ENCODE measurements around the gene CFAP46. TPM values are rescaled to one million over a fixed set of nuclear protein-coding genes. Genes with fewer than 3 reads are reported as not detected.

The CFAP46 gene
- total and polyA plus RNA-seq, 2 of the 8 experiments (the other 6 are each of a cell fraction or from before 2014, with no cell fraction given): 2.6 to 4.8 TPM

GRCh38 chr10:132912713-132913558 lies 29.4 kb downstream of the CFAP46 start:
- no peak overlapping the region for H3K4me3 ChIP-seq (ENCODE audit: extremely low read depth in 1 of 4, insufficient read depth in 2 of 4, low read depth in 3 of 4, low read length in 4 of 4)
- peak; percentile 51 to 80 for DNase-seq (ENCODE audit: low read depth in 1 of 2, low spot score in 2 of 2)
- H3K79me1 ChIP-seq (ENCODE audit: low read depth, low read length): no peaks in the 10 kb centered on the region
- peak overlapping the region in 1 of 2 experiments; percentile 22; a peak in 2 of 4 replicates for H3K4me2 ChIP-seq (ENCODE audit: insufficient read depth in 1 of 2, low read depth in 2 of 2, low read length in 2 of 2)
- no peak overlapping the region for H3K56ac ChIP-seq (replicated peaks; ENCODE audit: insufficient read length, low read depth, low read length)
- H3K4ac ChIP-seq (replicated peaks; ENCODE audit: insufficient read length, low read depth, low read length): peak overlapping the region; percentile 57
- no peak overlapping the region for H3K14ac ChIP-seq (ENCODE audit: insufficient read length)
- H3K79me2 ChIP-seq (ENCODE audit: control insufficient read depth in 1 of 2, insufficient read depth in 2 of 2, low read length in 2 of 2): no peaks in the 10 kb centered on the region
- peak overlapping the region; percentile 51 for H4K91ac ChIP-seq (replicated peaks; ENCODE audit: insufficient read length, low read length)
- H4K20me1 ChIP-seq (replicated peaks in 1 of 2; ENCODE audit: control insufficient read depth in 1 of 2, insufficient read depth in 2 of 2, low read length in 2 of 2): peaks cover 0 to 1% of the 10 kb centered on the region in 2 experiments
- H3K23me2 ChIP-seq (ENCODE audit: low read depth, low read length): no peaks in the 10 kb centered on the region
- WGBS, 2 experiments (ENCODE audit: extremely low coverage in 1 of 2, insufficient coverage in 1 of 2, insufficient read length in 1 of 2, insufficient replicate concordance in 2 of 2, low coverage in 1 of 2, low lambda C conversion rate in 2 of 2, missing lambda C conversion rate in 1 of 2): 75% methylated on average over 38 of the region's 46 CpGs; no CpG with 5 or more reads in 1 of the 2 experiments
- FAIRE-seq: no peak
- H4K8ac ChIP-seq (ENCODE audit: extremely low read depth, insufficient read depth, low read length): peak overlapping the region; percentile 81; the same call in 1 of the 2 replicates
- H2BK120ac ChIP-seq (replicated peaks; ENCODE audit: low read depth, low read length): no peak overlapping the region
- 0 out of 2 replicates have a peak overlapping the region, but pooled peaks have one; percentile 72 for H2BK20ac ChIP-seq (ENCODE audit: low read length)
- POLR2A ChIA-PET (ENCODE audit: partially characterized antibody): no interaction called here
- no peaks in the 10 kb centered on the region for H3K9me3 ChIP-seq (ENCODE audit: insufficient read depth in 2 of 2, low read depth in 1 of 2, low read length in 1 of 2)
- H3K18ac ChIP-seq (ENCODE audit: extremely low read depth, low read length): peak overlapping the region; percentile 71
- H2BK5ac ChIP-seq (ENCODE audit: low read depth, low read length): peak overlapping the region; percentile 71
- H3K27me3 ChIP-seq (replicated peaks in 1 of 4; ENCODE audit: control insufficient read depth in 3 of 4, extremely low read depth in 1 of 4, insufficient read depth in 3 of 4, low read length in 3 of 4): no peaks in the 10 kb centered on the region
- H3K4me1 ChIP-seq (replicated peaks in 1 of 4; ENCODE audit: control insufficient read depth in 3 of 4, insufficient read depth in 4 of 4, low read length in 3 of 4): peaks cover 0 to 25% (median 2%) of the 10 kb centered on the region in 4 experiments; a peak in 6 of 7 replicates
- peak overlapping the region; percentile 83; the same call in 1 of the 2 replicates for H2AK5ac ChIP-seq (ENCODE audit: low read depth, low read length)
- H3K23ac ChIP-seq (ENCODE audit: insufficient read length): no peak overlapping the region
- no peak overlapping the region for H3K9ac ChIP-seq (replicated peaks in 1 of 4; ENCODE audit: extremely low read depth in 1 of 4, low read depth in 3 of 4, low read length in 3 of 4)
- no peak overlapping the region for H4K5ac ChIP-seq (ENCODE audit: insufficient read length, low read depth, low read length)
- H2BK15ac ChIP-seq (ENCODE audit: low read length): peak overlapping the region; percentile 100
- CTCF ChIA-PET (ENCODE audit: partially characterized antibody): interaction anchor here (0.5 kb wide), 1 partner anchor 19 kb away, joined by 3 read pairs; no protein-coding TSS in a partner anchor
- H2BK12ac ChIP-seq (ENCODE audit: low read depth, low read length): peak overlapping the region; percentile 60; the same call in 1 of the 2 replicates
- H3K27ac ChIP-seq (ENCODE audit: low read depth, low read length): no peak overlapping the region
- no peaks in the 10 kb centered on the region for H3K36me3 ChIP-seq (ENCODE audit: control insufficient read depth in 2 of 4, insufficient read depth in 4 of 4, low read length in 3 of 4)
- no peak overlapping the region for H2AFZ ChIP-seq (ENCODE audit: low read length)
- TF ChIP-seq SP2 (IDR thresholded peaks at IDR 0.05; ENCODE audit: low read length) (no peak), YY1 (IDR thresholded peaks at IDR 0.05; ENCODE audit: low read depth, low read length) (no peak), EZH2 (IDR thresholded peaks at IDR 0.05; ENCODE audit: low read depth, low read length, severe bottlenecking) (no peak), JUND (IDR thresholded peaks at IDR 0.05; ENCODE audit: low read length) (no peak), TEAD4 (IDR thresholded peaks at IDR 0.05; ENCODE audit: low read depth, low read length) (peak; percentile 99), EP300 (IDR thresholded peaks at IDR 0.05; ENCODE audit: borderline replicate concordance in 1 of 2, low read depth in 2 of 2, low read length in 2 of 2) (no peak), CTBP2 (IDR thresholded peaks at IDR 0.05; ENCODE audit: borderline replicate concordance, insufficient read depth, insufficient read length, low read length) (no peak), SRF (IDR thresholded peaks at IDR 0.05; ENCODE audit: low read depth, low read length) (no peak), MAX (IDR thresholded peaks at IDR 0.05) (peak; percentile 95), SUZ12 (IDR thresholded peaks at IDR 0.05; ENCODE audit: low read length) (no peak), CBX5 (IDR thresholded peaks at IDR 0.05; ENCODE audit: low read depth, low read length) (no peak), TAF1 (IDR thresholded peaks at IDR 0.05; ENCODE audit: low read depth, low read length) (no peak)
